GM18873 (cell line): ENCODE results near the gene LMAN1.

ENCODE experiments used
- ATAC-seq: cut with Tn5 transposase; IDR thresholded peaks from one replicate; pipeline ENCODE4 v1.9.1; 2021; ENCODE audit warnings: mild to moderate bottlenecking, moderate library complexity, moderate number of reproducible peaks; ENCODE audit not compliant: unreplicated experiment, low FRiP score

LMAN1 gene

GRCh38 chr18:59358712-59359575 is at the start of gene LMAN1:
Gene LMAN1 (minus strand): TSS chr18:59359265. CDS start chr18:59359244, 21 bp downstream.
- peak; percentile 92 for ATAC-seq

- ATAC-seq = peak; percentile 93
Observed at GRCh38 chr18:59402432-59403090, 43.5 kb upstream of the LMAN1 start.

GRCh38 chr18:59400407-59400806 is 41.3 kb upstream of the LMAN1 start:
- no peak for ATAC-seq

- no peak for ATAC-seq
Observed at GRCh38 chr18:59395226-59396175, 36.4 kb upstream of the LMAN1 start.

- ATAC-seq = no peak
Observed at GRCh38 chr18:59393381-59393780, 34.3 kb upstream of the LMAN1 start.

- ATAC-seq = no peak
Observed at GRCh38 chr18:59388817-59389216, 29.8 kb upstream of the LMAN1 start.

- no peak for ATAC-seq
Observed at GRCh38 chr18:59387687-59388565, 28.9 kb upstream of the LMAN1 start.

GRCh38 chr18:59386909-59387686 is 28.0 kb upstream of the LMAN1 start:
- ATAC-seq = no peak

- no peak for ATAC-seq
Observed at GRCh38 chr18:59385191-59385590, 26.1 kb upstream of the LMAN1 start.

GRCh38 chr18:59383851-59384250 is 24.8 kb upstream of the LMAN1 start:
- no peak for ATAC-seq

- ATAC-seq = no peak
Observed at GRCh38 chr18:59382383-59382782, 23.3 kb upstream of the LMAN1 start.

- ATAC-seq = no peak
Observed at GRCh38 chr18:59381949-59382348, 22.9 kb upstream of the LMAN1 start.

GRCh38 chr18:59380706-59381105 is 21.6 kb upstream of the LMAN1 start:
- no peak for ATAC-seq

GRCh38 chr18:59379772-59380522 is 20.9 kb upstream of the LMAN1 start:
- ATAC-seq = no peak

GRCh38 chr18:59377613-59378337 is 18.7 kb upstream of the LMAN1 start:
- no peak for ATAC-seq

GRCh38 chr18:59376351-59376935 is 17.4 kb upstream of the LMAN1 start:
- no peak for ATAC-seq

- no peak for ATAC-seq
Observed at GRCh38 chr18:59374128-59374527, 15.1 kb upstream of the LMAN1 start.
